SU-DHL-6 (cell line): ENCODE data around the gene GOSR2.

Experiments
- H2AFZ ChIP-seq: fragments of 200-600 bp; sonication (generic); 2 replicates; pipeline ENCODE4 v1.6.1; 2014; ENCODE audit warnings: low read depth, mild to moderate bottlenecking, moderate library complexity, mixed read lengths, antibody characterized with exemption, low read length; ENCODE audit not compliant: severe bottlenecking
- H3F3A ChIP-seq: fragments of 200-600 bp; shearing (Covaris generic); 2 replicates; pipeline ENCODE4 v1.6.0; 2016; ENCODE audit warnings: antibody characterized with exemption, mild to moderate bottlenecking; ENCODE audit not compliant: insufficient read depth
- H3K27ac ChIP-seq: fragments of 200-600 bp; sonication (generic); 2 replicates; pipeline ENCODE4 v1.5.1; 2016; ENCODE audit warnings: low read depth, mild to moderate bottlenecking, low read length, moderate library complexity, mixed read lengths
- H3K27me3 ChIP-seq: fragments of 200-600 bp; sonication (generic), shearing (Covaris generic); 2 replicates; pipeline ENCODE4 v1.6.0; 2014; ENCODE audit warnings: mild to moderate bottlenecking, low read length
- H3K36me3 ChIP-seq: fragments of 200-600 bp; sonication (generic); 2 replicates; pipeline ENCODE4 v1.6.1; 2014; ENCODE audit warnings: mild to moderate bottlenecking, low read length, mixed read lengths
- H3K4me2 ChIP-seq: fragments of 300-600, 200-600 bp; shearing (Covaris generic), sonication (generic); 2 replicates; pipeline ENCODE4 v1.6.0; 2014; ENCODE audit warnings: low read length, low read depth, mild to moderate bottlenecking; ENCODE audit not compliant: poor library complexity, severe bottlenecking
- H3K4me3 ChIP-seq: fragments of 200-600 bp; sonication (generic); 2 replicates; pipeline ENCODE4 v1.5.1; 2014; ENCODE audit warnings: antibody characterized with exemption, low read length, mild to moderate bottlenecking, mixed read lengths; ENCODE audit not compliant: insufficient read depth, poor library complexity, severe bottlenecking
- H3K79me2 ChIP-seq: fragments of 200-600 bp; sonication (generic); 2 replicates; pipeline ENCODE4 v1.6.1; 2014; ENCODE audit warnings: mild to moderate bottlenecking, low read length, moderate library complexity; ENCODE audit not compliant: insufficient read depth
- H3K9ac ChIP-seq: fragments of 200-600 bp; sonication (generic); 2 replicates; pipeline ENCODE4 v1.7.0; 2014; ENCODE audit warnings: mild to moderate bottlenecking, low read length
- H3K9me2 ChIP-seq: fragments of 200-600 bp; sonication (generic); replicated peaks from 2 replicates; pipeline ENCODE4 v1.6.1; 2014; ENCODE audit warnings: low read length; ENCODE audit not compliant: insufficient read depth
- H3K9me3 ChIP-seq: fragments of 200-600 bp; sonication (generic); 2 replicates; pipeline ENCODE4 v1.6.1; 2014; ENCODE audit warnings: low read length, mixed read lengths; ENCODE audit not compliant: insufficient read depth
- H4K20me1 ChIP-seq: fragments of 200-600 bp; sonication (generic); 2 replicates; pipeline ENCODE4 v1.6.1; 2014; ENCODE audit warnings: low read depth, mild to moderate bottlenecking, antibody characterized with exemption, low read length, moderate library complexity, mixed read lengths
- EZH2phosphoT487 ChIP-seq: fragments of 200-600 bp; sonication (generic), shearing (Covaris generic); conservative IDR thresholded peaks from 2 replicates; pipeline ENCODE4 v1.6.1; 2018; ENCODE audit warnings: mild to moderate bottlenecking, antibody characterized with exemption, low read length, moderate library complexity, mixed read lengths
- TF ChIP-seq, protein P1 (sequence below): fragments of 200-600 bp; sonication (generic); IDR thresholded peaks from one replicate; pipeline ENCODE4 v1.5.1; 2017; ENCODE audit warnings: antibody characterized with exemption, mild to moderate bottlenecking, low read length, moderate library complexity; ENCODE audit not compliant: insufficient read depth, poor library complexity, severe bottlenecking

GOSR2 gene

DNA sequence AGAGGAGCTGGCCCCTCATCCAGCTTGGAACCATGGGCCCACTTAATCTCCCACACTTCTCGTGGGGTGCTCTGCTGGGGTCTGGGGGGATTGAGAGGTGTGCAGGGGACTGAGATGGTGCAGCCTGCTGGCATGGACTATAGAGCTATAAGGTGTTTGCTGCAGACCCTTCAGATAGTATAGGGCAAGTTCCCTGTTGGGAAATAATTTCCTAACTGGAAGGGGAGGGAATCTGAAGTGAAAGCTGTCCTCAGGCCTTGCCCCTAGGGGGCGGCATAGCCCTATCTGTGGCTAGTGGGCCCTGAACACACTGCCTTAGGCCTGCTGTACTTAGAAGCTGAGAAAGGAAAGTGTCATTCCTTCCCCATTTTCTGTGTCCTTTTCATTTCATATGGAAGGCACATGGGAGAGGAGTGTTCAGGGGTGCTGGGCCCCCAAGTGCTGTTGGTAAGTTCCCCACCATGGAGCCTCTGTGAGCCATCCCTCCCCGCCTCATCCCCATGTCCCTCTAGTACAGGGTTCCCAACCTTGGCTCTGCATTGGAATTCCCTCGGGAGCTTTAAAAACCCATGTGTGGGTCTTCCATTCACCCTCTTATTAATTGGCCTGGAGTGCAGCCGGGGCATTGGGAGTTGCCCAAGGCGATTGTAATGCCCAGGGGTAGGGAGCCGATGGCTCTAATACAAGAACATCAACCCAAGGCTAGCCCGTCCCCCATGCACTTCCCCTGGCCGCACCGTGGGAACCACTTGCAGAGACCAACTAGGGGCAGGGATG is 19.7 kb downstream of the GOSR2 start:
- no peak overlapping the region for H3K9ac ChIP-seq
- no peaks in the 10 kb centered on the region for H3K27me3 ChIP-seq
- no peak overlapping the region for H3K27ac ChIP-seq
- no peaks in the 10 kb centered on the region for H3K79me2 ChIP-seq
- no peak overlapping the region for H3K4me3 ChIP-seq
- H3F3A ChIP-seq, result no peaks in the 10 kb centered on the region
- H4K20me1 ChIP-seq, result no peaks in the 10 kb centered on the region
- H2AFZ ChIP-seq, result no peak overlapping the region
- H3K4me2 ChIP-seq, result no peak overlapping the region
- TF ChIP-seq, protein P1, sequence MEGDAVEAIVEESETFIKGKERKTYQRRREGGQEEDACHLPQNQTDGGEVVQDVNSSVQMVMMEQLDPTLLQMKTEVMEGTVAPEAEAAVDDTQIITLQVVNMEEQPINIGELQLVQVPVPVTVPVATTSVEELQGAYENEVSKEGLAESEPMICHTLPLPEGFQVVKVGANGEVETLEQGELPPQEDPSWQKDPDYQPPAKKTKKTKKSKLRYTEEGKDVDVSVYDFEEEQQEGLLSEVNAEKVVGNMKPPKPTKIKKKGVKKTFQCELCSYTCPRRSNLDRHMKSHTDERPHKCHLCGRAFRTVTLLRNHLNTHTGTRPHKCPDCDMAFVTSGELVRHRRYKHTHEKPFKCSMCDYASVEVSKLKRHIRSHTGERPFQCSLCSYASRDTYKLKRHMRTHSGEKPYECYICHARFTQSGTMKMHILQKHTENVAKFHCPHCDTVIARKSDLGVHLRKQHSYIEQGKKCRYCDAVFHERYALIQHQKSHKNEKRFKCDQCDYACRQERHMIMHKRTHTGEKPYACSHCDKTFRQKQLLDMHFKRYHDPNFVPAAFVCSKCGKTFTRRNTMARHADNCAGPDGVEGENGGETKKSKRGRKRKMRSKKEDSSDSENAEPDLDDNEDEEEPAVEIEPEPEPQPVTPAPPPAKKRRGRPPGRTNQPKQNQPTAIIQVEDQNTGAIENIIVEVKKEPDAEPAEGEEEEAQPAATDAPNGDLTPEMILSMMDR, result peak; percentile 87
- no peak for TF ChIP-seq EZH2phosphoT487
- no peaks in the 10 kb centered on the region for H3K9me2 ChIP-seq
- no peaks in the 10 kb centered on the region for H3K36me3 ChIP-seq
- H3K9me3 ChIP-seq, result no peaks in the 10 kb centered on the region

DNA sequence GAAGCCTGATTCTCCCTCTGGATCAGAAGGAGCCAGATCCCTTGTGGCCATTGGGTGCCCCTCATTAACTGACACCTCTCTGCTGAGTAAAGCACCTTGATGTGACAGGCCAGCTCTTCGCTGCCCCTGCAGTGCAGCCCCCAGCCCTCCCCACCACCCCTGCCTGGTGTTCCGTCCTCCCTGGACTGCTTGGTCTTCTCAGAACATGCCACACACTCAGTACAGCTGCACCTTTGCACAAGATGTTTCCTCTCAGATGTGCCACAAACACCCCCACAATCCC is 20.2 kb downstream of the GOSR2 start:
- TF ChIP-seq EZH2phosphoT487, result no peak
- TF ChIP-seq, protein P1, result no peak

DNA sequence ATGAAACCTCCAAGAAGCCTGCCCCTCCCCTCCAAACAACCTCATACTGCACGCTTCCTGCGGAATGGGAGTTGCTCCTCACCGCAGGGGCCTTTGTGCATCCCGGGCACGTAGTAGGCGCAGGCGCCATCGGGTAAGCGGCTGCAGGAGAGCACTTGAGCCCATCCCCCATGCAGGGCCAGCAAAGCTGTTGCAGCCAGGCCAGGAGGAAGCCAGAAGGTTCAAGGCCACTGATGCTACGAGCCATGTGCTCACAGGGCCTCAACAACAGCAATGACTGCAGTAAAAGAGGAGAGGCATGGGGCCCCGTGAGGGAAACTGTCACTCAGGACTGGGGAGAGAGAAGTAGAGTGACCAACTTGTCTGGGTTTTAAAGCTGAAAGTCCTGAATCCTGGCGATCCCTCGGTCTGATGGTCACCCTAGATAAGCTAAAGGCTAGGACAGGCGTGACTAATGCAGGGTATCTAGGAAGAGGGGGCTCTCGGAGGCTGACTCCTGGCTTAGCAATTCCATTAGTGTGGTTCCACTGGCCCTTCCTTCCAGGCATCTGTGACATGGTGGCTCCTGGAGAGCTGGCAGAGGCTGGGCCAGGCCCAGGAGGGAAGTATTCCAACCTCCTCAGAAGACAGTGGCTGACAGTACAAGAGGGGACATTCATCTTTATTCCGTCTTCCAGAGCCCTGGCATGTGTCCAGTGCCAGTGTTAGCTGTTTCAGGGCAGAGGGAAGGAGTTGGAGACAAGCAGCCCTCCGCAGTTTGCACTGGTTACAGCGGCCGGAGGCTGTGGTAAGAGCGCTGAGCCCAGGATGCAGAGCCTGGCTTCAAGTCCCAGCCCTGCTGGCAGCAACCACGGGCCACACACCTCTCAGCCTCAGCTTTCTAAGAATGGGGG is 20.8 kb downstream of the GOSR2 start:
- Histone ChIP-seq H3F3A (no peaks in the 10 kb centered on the region), H3K9me2 (no peaks in the 10 kb centered on the region), H2AFZ (no peak overlapping the region), H3K9me3 (no peaks in the 10 kb centered on the region), H3K27me3 (no peaks in the 10 kb centered on the region), H4K20me1 (no peaks in the 10 kb centered on the region), H3K27ac (no peak overlapping the region), H3K9ac (no peak overlapping the region), H3K36me3 (no peaks in the 10 kb centered on the region), H3K79me2 (no peaks in the 10 kb centered on the region), H3K4me2 (no peak overlapping the region), H3K4me3 (no peak overlapping the region)
- TF ChIP-seq EZH2phosphoT487, result no peak
- TF ChIP-seq, protein P1, result no peak

More for the DNA sequence above, 20.2 kb downstream of the GOSR2 start:
- no peaks in the 10 kb centered on the region for H3K79me2 ChIP-seq
- H3F3A ChIP-seq, result no peaks in the 10 kb centered on the region
- no peak overlapping the region for H2AFZ ChIP-seq
- H3K9ac ChIP-seq, result no peak overlapping the region
- H3K27me3 ChIP-seq, result no peaks in the 10 kb centered on the region
- H3K9me2 ChIP-seq, result no peaks in the 10 kb centered on the region
- H3K4me2 ChIP-seq, result no peak overlapping the region
- H3K27ac ChIP-seq, result no peak overlapping the region
- H3K36me3 ChIP-seq, result no peaks in the 10 kb centered on the region
- H4K20me1 ChIP-seq, result no peaks in the 10 kb centered on the region
- no peak overlapping the region for H3K4me3 ChIP-seq
- H3K9me3 ChIP-seq, result no peaks in the 10 kb centered on the region
